ELF-1 (cell line): Measurements from ENCODE around the gene SLC27A2.

Experiments used
- DNase-seq: peaks from one replicate; pipeline ENCODE4 v3.0.0-alpha.2; 2016; ENCODE audit warnings: low read depth, low spot score

The SLC27A2 gene

GRCh38 chr15:50190723-50191122 lies 8.7 kb downstream of the SLC27A2 start:
- DNase-seq = no peak

GRCh38 chr15:50192164-50192563 lies 10.2 kb downstream of the SLC27A2 start:
- no peak for DNase-seq

GRCh38 chr15:50192926-50193620 lies 11.1 kb downstream of the SLC27A2 start:
- no peak for DNase-seq

GRCh38 chr15:50202003-50202402 lies 20.0 kb downstream of the SLC27A2 start:
- DNase-seq = no peak

- no peak for DNase-seq
Observed at GRCh38 chr15:50206020-50206419, 24.0 kb downstream of the SLC27A2 start.

GRCh38 chr15:50209809-50210208 lies 27.8 kb downstream of the SLC27A2 start:
- DNase-seq = no peak

GRCh38 chr15:50210462-50211157 lies 28.6 kb downstream of the SLC27A2 start:
- DNase-seq = peak; percentile 40

GRCh38 chr15:50218291-50218690 lies 36.3 kb downstream of the SLC27A2 start:
- no peak for DNase-seq

GRCh38 chr15:50218691-50219090 lies 36.7 kb downstream of the SLC27A2 start:
- DNase-seq = no peak

GRCh38 chr15:50219820-50220219 lies 37.8 kb downstream of the SLC27A2 start:
- DNase-seq = no peak

- DNase-seq = no peak
Observed at GRCh38 chr15:50222181-50222580, 40.2 kb downstream of the SLC27A2 start.

- DNase-seq = no peak
Observed at GRCh38 chr15:50224606-50225005, 42.6 kb downstream of the SLC27A2 start.

GRCh38 chr15:50225057-50225456 lies 43.1 kb downstream of the SLC27A2 start:
- DNase-seq = no peak

GRCh38 chr15:50225938-50226337 lies 43.9 kb downstream of the SLC27A2 start:
- no peak for DNase-seq

- no peak for DNase-seq
Observed at GRCh38 chr15:50227076-50227475, 45.1 kb downstream of the SLC27A2 start.

GRCh38 chr15:50228866-50229265 lies 46.9 kb downstream of the SLC27A2 start:
- DNase-seq = no peak

GRCh38 chr15:50229336-50229735 lies 47.3 kb downstream of the SLC27A2 start:
- no peak for DNase-seq

GRCh38 chr15:50231761-50232160 lies 49.8 kb downstream of the SLC27A2 start:
- DNase-seq = no peak

GRCh38 chr15:50232791-50233190 lies 50.8 kb downstream of the SLC27A2 start:
- DNase-seq = no peak

GRCh38 chr15:50233192-50233736 lies 51.3 kb downstream of the SLC27A2 start:
- no peak for DNase-seq

GRCh38 chr15:50234764-50235163 lies 52.8 kb downstream of the SLC27A2 start:
- DNase-seq = no peak

- DNase-seq = no peak
Observed at GRCh38 chr15:50235794-50236193, 53.8 kb downstream of the SLC27A2 start.

GRCh38 chr15:50236433-50236832 lies 54.4 kb downstream of the SLC27A2 start:
- DNase-seq = no peak
